ENCODE measurements around the gene PTGES2.

Gene PTGES2

GRCh38 chr9:128097543-128098296, 29.8 kb downstream of the PTGES2 start:
- no peak for DNase-seq (ENCODE audit: low read depth)
- H3K9me3 ChIP-seq (ENCODE audit: control insufficient read depth, low read length), result no peaks in the 10 kb centered on the region
- H3K36me3 ChIP-seq (ENCODE audit: control insufficient read depth, insufficient read depth, low read length, severe bottlenecking), result peaks cover 22% of the 10 kb centered on the region
- peak overlapping the region; percentile 92 for H3K9ac ChIP-seq (ENCODE audit: low read length)
- H3K27me3 ChIP-seq (replicated peaks; ENCODE audit: control insufficient read depth, insufficient read depth, low read length), result no peaks in the 10 kb centered on the region
- peaks cover 62% of the 10 kb centered on the region for H3K4me1 ChIP-seq (ENCODE audit: control insufficient read depth, insufficient read depth, low read length)
- H3K4me3 ChIP-seq (ENCODE audit: low read length), result peak overlapping the region; percentile 88

GRCh38 chr9:128096616-128097536, 30.7 kb downstream of the PTGES2 start:
- Histone ChIP-seq H3K4me3 (ENCODE audit: low read length) (no peak overlapping the region), H3K9me3 (ENCODE audit: control insufficient read depth, low read length) (no peaks in the 10 kb centered on the region), H3K27me3 (replicated peaks; ENCODE audit: control insufficient read depth, insufficient read depth, low read length) (no peaks in the 10 kb centered on the region), H3K9ac (ENCODE audit: low read length) (no peak overlapping the region), H3K36me3 (ENCODE audit: control insufficient read depth, insufficient read depth, low read length, severe bottlenecking) (peaks cover 14% of the 10 kb centered on the region), H3K4me1 (ENCODE audit: control insufficient read depth, insufficient read depth, low read length) (peaks cover 66% of the 10 kb centered on the region)
- no peak for DNase-seq (ENCODE audit: low read depth)

GRCh38 chr9:128094950-128095544, 32.5 kb downstream of the PTGES2 start:
- H3K4me3 ChIP-seq (ENCODE audit: low read length), result peak overlapping the region; percentile 76
- no peak for DNase-seq (ENCODE audit: low read depth)
- H3K36me3 ChIP-seq (ENCODE audit: control insufficient read depth, insufficient read depth, low read length, severe bottlenecking), result no peaks in the 10 kb centered on the region
- H3K4me1 ChIP-seq (ENCODE audit: control insufficient read depth, insufficient read depth, low read length), result peaks cover 61% of the 10 kb centered on the region
- H3K9me3 ChIP-seq (ENCODE audit: control insufficient read depth, low read length), result no peaks in the 10 kb centered on the region
- peak overlapping the region; percentile 35 for H3K9ac ChIP-seq (ENCODE audit: low read length)
- H3K27me3 ChIP-seq (replicated peaks; ENCODE audit: control insufficient read depth, insufficient read depth, low read length), result no peaks in the 10 kb centered on the region

GRCh38 chr9:128094166-128094949, 33.2 kb downstream of the PTGES2 start:
- Histone ChIP-seq H3K4me3 (ENCODE audit: low read length) (peak overlapping the region; percentile 76), H3K27me3 (replicated peaks; ENCODE audit: control insufficient read depth, insufficient read depth, low read length) (no peaks in the 10 kb centered on the region), H3K36me3 (ENCODE audit: control insufficient read depth, insufficient read depth, low read length, severe bottlenecking) (no peaks in the 10 kb centered on the region), H3K4me1 (ENCODE audit: control insufficient read depth, insufficient read depth, low read length) (peaks cover 54% of the 10 kb centered on the region), H3K9ac (ENCODE audit: low read length) (peak overlapping the region; percentile 74), H3K9me3 (ENCODE audit: control insufficient read depth, low read length) (no peaks in the 10 kb centered on the region)
- peak; percentile 99 for DNase-seq (ENCODE audit: low read depth)

- Histone ChIP-seq H3K9me3 (ENCODE audit: control insufficient read depth, low read length) (no peaks in the 10 kb centered on the region), H3K9ac (ENCODE audit: low read length) (peak overlapping the region; percentile 74), H3K4me3 (ENCODE audit: low read length) (peak overlapping the region; percentile 76), H3K4me1 (ENCODE audit: control insufficient read depth, insufficient read depth, low read length) (peaks cover 48% of the 10 kb centered on the region), H3K36me3 (ENCODE audit: control insufficient read depth, insufficient read depth, low read length, severe bottlenecking) (no peaks in the 10 kb centered on the region), H3K27me3 (replicated peaks; ENCODE audit: control insufficient read depth, insufficient read depth, low read length) (no peaks in the 10 kb centered on the region)
- DNase-seq (ENCODE audit: low read depth), result no peak
These were observed 34.5 kb downstream of the PTGES2 start for GRCh38 chr9:128093011-128093410.

- Histone ChIP-seq H3K9me3 (ENCODE audit: control insufficient read depth, low read length) (no peaks in the 10 kb centered on the region), H3K4me1 (ENCODE audit: control insufficient read depth, insufficient read depth, low read length) (peaks cover 42% of the 10 kb centered on the region), H3K36me3 (ENCODE audit: control insufficient read depth, insufficient read depth, low read length, severe bottlenecking) (no peaks in the 10 kb centered on the region), H3K4me3 (ENCODE audit: low read length) (peak overlapping the region; percentile 76), H3K27me3 (replicated peaks; ENCODE audit: control insufficient read depth, insufficient read depth, low read length) (no peaks in the 10 kb centered on the region), H3K9ac (ENCODE audit: low read length) (peak overlapping the region; percentile 74)
- no peak for DNase-seq (ENCODE audit: low read depth)
These were observed 35.1 kb downstream of the PTGES2 start for GRCh38 chr9:128092199-128092977.

- Histone ChIP-seq H3K9me3 (ENCODE audit: control insufficient read depth, low read length) (no peaks in the 10 kb centered on the region), H3K36me3 (ENCODE audit: control insufficient read depth, insufficient read depth, low read length, severe bottlenecking) (no peaks in the 10 kb centered on the region), H3K4me3 (ENCODE audit: low read length) (peak overlapping the region; percentile 76), H3K4me1 (ENCODE audit: control insufficient read depth, insufficient read depth, low read length) (peaks cover 39% of the 10 kb centered on the region), H3K27me3 (replicated peaks; ENCODE audit: control insufficient read depth, insufficient read depth, low read length) (no peaks in the 10 kb centered on the region), H3K9ac (ENCODE audit: low read length) (peak overlapping the region; percentile 74)
- no peak for DNase-seq (ENCODE audit: low read depth)
These were observed 36.0 kb downstream of the PTGES2 start for GRCh38 chr9:128091571-128091970.

- Histone ChIP-seq H3K9me3 (ENCODE audit: control insufficient read depth, low read length) (no peaks in the 10 kb centered on the region), H3K27me3 (replicated peaks; ENCODE audit: control insufficient read depth, insufficient read depth, low read length) (no peaks in the 10 kb centered on the region), H3K4me1 (ENCODE audit: control insufficient read depth, insufficient read depth, low read length) (peaks cover 39% of the 10 kb centered on the region), H3K4me3 (ENCODE audit: low read length) (peak overlapping the region; percentile 76), H3K9ac (ENCODE audit: low read length) (peak overlapping the region; percentile 74), H3K36me3 (ENCODE audit: control insufficient read depth, insufficient read depth, low read length, severe bottlenecking) (no peaks in the 10 kb centered on the region)
- peak; percentile 88 for DNase-seq (ENCODE audit: low read depth)
These were observed 36.4 kb downstream of the PTGES2 start for GRCh38 chr9:128091144-128091543.

GRCh38 chr9:128089299-128089698, 38.2 kb downstream of the PTGES2 start:
- Histone ChIP-seq H3K36me3 (ENCODE audit: control insufficient read depth, insufficient read depth, low read length, severe bottlenecking) (no peaks in the 10 kb centered on the region), H3K4me3 (ENCODE audit: low read length) (no peak overlapping the region), H3K9ac (ENCODE audit: low read length) (no peak overlapping the region), H3K27me3 (replicated peaks; ENCODE audit: control insufficient read depth, insufficient read depth, low read length) (no peaks in the 10 kb centered on the region), H3K9me3 (ENCODE audit: control insufficient read depth, low read length) (no peaks in the 10 kb centered on the region), H3K4me1 (ENCODE audit: control insufficient read depth, insufficient read depth, low read length) (peaks cover 30% of the 10 kb centered on the region)
- DNase-seq (ENCODE audit: low read depth), result no peak

GRCh38 chr9:128088253-128088945, 39.1 kb downstream of the PTGES2 start:
- DNase-seq (ENCODE audit: low read depth), result no peak

More at GRCh38 chr9:128088253-128088945, 39.1 kb downstream of the PTGES2 start:
- H3K9ac ChIP-seq (ENCODE audit: low read length), result no peak overlapping the region
- H3K9me3 ChIP-seq (ENCODE audit: control insufficient read depth, low read length), result no peaks in the 10 kb centered on the region
- no peaks in the 10 kb centered on the region for H3K27me3 ChIP-seq (replicated peaks; ENCODE audit: control insufficient read depth, insufficient read depth, low read length)
- no peaks in the 10 kb centered on the region for H3K36me3 ChIP-seq (ENCODE audit: control insufficient read depth, insufficient read depth, low read length, severe bottlenecking)
- H3K4me3 ChIP-seq (ENCODE audit: low read length), result no peak overlapping the region
- peaks cover 26% of the 10 kb centered on the region for H3K4me1 ChIP-seq (ENCODE audit: control insufficient read depth, insufficient read depth, low read length)

Measured in adipocyte (in vitro differentiated cells).